HG02840 (cell line): Measurements from ENCODE around the gene LRP1B.

ENCODE experiments used
- ATAC-seq: cut with Tn5 transposase; IDR thresholded peaks from one replicate; pipeline ENCODE4 v1.9.1; 2021; ENCODE audit warnings: mild to moderate bottlenecking, moderate library complexity, moderate number of reproducible peaks; ENCODE audit not compliant: unreplicated experiment, low FRiP score

Gene LRP1B

GRCh38 chr2:141611176-141611571, 519.6 kb downstream of the LRP1B start:
- no peak for ATAC-seq

GRCh38 chr2:141610564-141611175, 520.1 kb downstream of the LRP1B start:
- no peak for ATAC-seq

GRCh38 chr2:141605163-141605562, 525.7 kb downstream of the LRP1B start:
- no peak for ATAC-seq

GRCh38 chr2:141601511-141602152, 529.2 kb downstream of the LRP1B start:
- ATAC-seq, result no peak

- no peak for ATAC-seq
Measured at GRCh38 chr2:141599721-141600120, 531.1 kb downstream of the LRP1B start.

- ATAC-seq, result no peak
Measured at GRCh38 chr2:141598982-141599381, 531.8 kb downstream of the LRP1B start.

- ATAC-seq, result no peak
Measured at GRCh38 chr2:141595316-141595920, 535.4 kb downstream of the LRP1B start.

- ATAC-seq, result no peak
Measured at GRCh38 chr2:141591787-141592186, 539.0 kb downstream of the LRP1B start.

GRCh38 chr2:141590620-141591019, 540.2 kb downstream of the LRP1B start:
- ATAC-seq, result no peak

- no peak for ATAC-seq
Measured at GRCh38 chr2:141589314-141589713, 541.5 kb downstream of the LRP1B start.

GRCh38 chr2:141586985-141587384, 543.8 kb downstream of the LRP1B start:
- ATAC-seq, result no peak

- ATAC-seq, result no peak
Measured at GRCh38 chr2:141582213-141582612, 548.6 kb downstream of the LRP1B start.

- ATAC-seq, result no peak
Measured at GRCh38 chr2:141579071-141579470, 551.7 kb downstream of the LRP1B start.

- ATAC-seq, result no peak
Measured at GRCh38 chr2:141570474-141571131, 560.2 kb downstream of the LRP1B start.

- no peak for ATAC-seq
Measured at GRCh38 chr2:141569941-141570340, 560.9 kb downstream of the LRP1B start.

- ATAC-seq, result no peak
Measured at GRCh38 chr2:141565597-141565996, 565.2 kb downstream of the LRP1B start.

- ATAC-seq, result no peak
Measured at GRCh38 chr2:141560723-141561122, 570.1 kb downstream of the LRP1B start.

GRCh38 chr2:141557329-141558095, 573.3 kb downstream of the LRP1B start:
- ATAC-seq, result no peak

GRCh38 chr2:141555876-141556470, 574.8 kb downstream of the LRP1B start:
- no peak for ATAC-seq

- peak; percentile 75 for ATAC-seq
Measured at GRCh38 chr2:141554810-141555209, 576.0 kb downstream of the LRP1B start.
